ENCODE measurements around the gene CARM1.
A peak's percentile ranks its signal among the peaks of the same experiment; 100 is the strongest.

CARM1 gene

GRCh38 chr19:10911579-10912363, 40.4 kb downstream of the CARM1 start:
- no peak for DNase-seq

GRCh38 chr19:10912619-10913018, 41.3 kb downstream of the CARM1 start:
- no peak for DNase-seq

GRCh38 chr19:10913716-10914340, 42.5 kb downstream of the CARM1 start:
- DNase-seq = no peak

- DNase-seq = no peak
Observed at GRCh38 chr19:10915130-10916091, 44.1 kb downstream of the CARM1 start.

GRCh38 chr19:10916602-10917001, 45.2 kb downstream of the CARM1 start:
- no peak for DNase-seq

GRCh38 chr19:10918359-10918758, 47.0 kb downstream of the CARM1 start:
- DNase-seq = no peak

- DNase-seq = peak; percentile 22
Observed at GRCh38 chr19:10919352-10920287, 48.3 kb downstream of the CARM1 start.

- no peak for DNase-seq
Observed at GRCh38 chr19:10920288-10920655, 48.9 kb downstream of the CARM1 start.

- no peak for DNase-seq
Observed at GRCh38 chr19:10920781-10921180, 49.4 kb downstream of the CARM1 start.

- no peak for DNase-seq
Observed at GRCh38 chr19:10921199-10921909, 50.0 kb downstream of the CARM1 start.

GRCh38 chr19:10921910-10922637, 50.7 kb downstream of the CARM1 start:
- no peak for DNase-seq

- DNase-seq = no peak
Observed at GRCh38 chr19:10922638-10923014, 51.3 kb downstream of the CARM1 start.

- no peak for DNase-seq
Observed at GRCh38 chr19:10923260-10924112, 52.1 kb downstream of the CARM1 start.

GRCh38 chr19:10924597-10924996, 53.2 kb downstream of the CARM1 start:
- DNase-seq = no peak

GRCh38 chr19:10927730-10928562, 56.6 kb downstream of the CARM1 start:
- no peak for DNase-seq

- DNase-seq = peak; percentile 96
Observed at GRCh38 chr19:10928563-10929401, 57.4 kb downstream of the CARM1 start, which contains the start of the genes TIMM29 and YIPF2. Gene TIMM29 (plus strand): TSS chr19:10928811. CDS start chr19:10928823, 12 bp downstream. Gene YIPF2 (minus strand): TSS chr19:10928639. CDS start chr19:10928410, 229 bp downstream.

GRCh38 chr19:10929402-10929794, 58.0 kb downstream of the CARM1 start:
- no peak for DNase-seq
